Type B pancreatic cell (in vitro differentiated cells): Measurements from ENCODE around the gene SDC1. TPM values are rescaled to one million over a fixed set of nuclear protein-coding genes. Genes with fewer than 3 reads are reported as not detected.

Source experiments
- DNase-seq: peaks from one replicate; pipeline ENCODE4 v3.0.0; 2021; ENCODE audit warnings: mixed read lengths; ENCODE audit not compliant: unreplicated experiment; ENCODE audit errors: extremely low spot score
- H3K27ac Mint-ChIP-seq: 2 replicates; pipeline ENCODE4 v1.8.0; 2021; ENCODE audit warnings: mild to moderate bottlenecking, mixed read lengths
- H3K27me3 Mint-ChIP-seq: 2 replicates; pipeline ENCODE4 v1.8.0; 2021; ENCODE audit warnings: mixed read lengths
- H3K36me3 Mint-ChIP-seq: 2 replicates; pipeline ENCODE4 v1.8.0; 2021; ENCODE audit warnings: mixed read lengths
- H3K4me1 Mint-ChIP-seq: one replicate; pipeline ENCODE4 v1.8.0; 2021; ENCODE audit warnings: mixed read lengths; ENCODE audit not compliant: unreplicated experiment
- H3K4me3 Mint-ChIP-seq: 2 replicates; pipeline ENCODE4 v1.8.0; 2021; ENCODE audit warnings: mild to moderate bottlenecking, mixed read lengths
- H3K9me3 Mint-ChIP-seq: 2 replicates; pipeline ENCODE4 v1.8.0; 2021; ENCODE audit warnings: mixed read lengths
- CTCF ChIP-seq: fragments of 200-600 bp; sonication (generic); conservative IDR thresholded peaks from 2 replicates; pipeline ENCODE4 v1.5.0; 2021; ENCODE audit warnings: antibody characterized with exemption, mild to moderate bottlenecking
- total RNA-seq: library from RNA; stranded (reverse); gene quantifications from 2 replicates; pipeline ENCODE4 v1.2.1, GENCODE V29; 2021; ENCODE audit warnings: low replicate concordance

SDC1 gene
- total RNA-seq, 1 donor from 2014 or later, result 164 TPM

GRCh38 chr2:20156836-20157192, 68.1 kb downstream of the SDC1 start:
- H3K9me3 Mint-ChIP-seq, result peaks cover 16% of the 10 kb centered on the region
- no peak overlapping the region for H3K4me3 Mint-ChIP-seq
- TF ChIP-seq CTCF, result no peak
- no peaks in the 10 kb centered on the region for H3K27me3 Mint-ChIP-seq
- H3K36me3 Mint-ChIP-seq, result no peaks in the 10 kb centered on the region
- H3K4me1 Mint-ChIP-seq, result peaks cover 7% of the 10 kb centered on the region
- no peak for DNase-seq
- H3K27ac Mint-ChIP-seq, result no peak overlapping the region

- no peak for TF ChIP-seq CTCF
- Mint-ChIP-seq H3K9me3 (peaks cover 16% of the 10 kb centered on the region), H3K4me1 (peaks cover 9% of the 10 kb centered on the region), H3K36me3 (no peaks in the 10 kb centered on the region), H3K27ac (no peak overlapping the region), H3K4me3 (no peak overlapping the region), H3K27me3 (no peaks in the 10 kb centered on the region)
- DNase-seq, result no peak
These were observed 68.7 kb downstream of the SDC1 start for GRCh38 chr2:20156076-20156759.

GRCh38 chr2:20153131-20153851, 71.6 kb downstream of the SDC1 start:
- no peak for DNase-seq
- Mint-ChIP-seq H3K27ac (no peak overlapping the region), H3K4me3 (no peak overlapping the region), H3K4me1 (peaks cover 37% of the 10 kb centered on the region), H3K9me3 (peaks cover 5% of the 10 kb centered on the region), H3K27me3 (no peaks in the 10 kb centered on the region), H3K36me3 (no peaks in the 10 kb centered on the region)
- no peak for TF ChIP-seq CTCF

- Mint-ChIP-seq H3K9me3 (peaks cover 5% of the 10 kb centered on the region), H3K4me1 (peaks cover 56% of the 10 kb centered on the region), H3K4me3 (peak overlapping the region; percentile 36), H3K27ac (no peak overlapping the region), H3K36me3 (no peaks in the 10 kb centered on the region), H3K27me3 (no peaks in the 10 kb centered on the region)
- no peak for TF ChIP-seq CTCF
- DNase-seq, result no peak
These were observed 73.9 kb downstream of the SDC1 start for GRCh38 chr2:20150806-20151571.

Other genes starting within 250 kb of the SDC1 start
- 4.5 and 15.0 TPM in 2 replicates for gene WDR35, start 235.0 kb downstream of the SDC1 start, total RNA-seq
- 0.45 and 3.0 TPM in 2 replicates for gene MATN3, start 212.5 kb downstream of the SDC1 start, total RNA-seq
- gene LAPTM4A, start 173.5 kb downstream of the SDC1 start, total RNA-seq, result 196 and 229 TPM in 2 replicates
- gene PUM2, start 125.7 kb upstream of the SDC1 start, total RNA-seq, result 98.5 and 112 TPM in 2 replicates
- 82.8 and 83.5 TPM in 2 replicates for gene RHOB, start 221.9 kb upstream of the SDC1 start, total RNA-seq